Islet of Langerhans (tissue), 1 donor: Measurements from ENCODE around the gene PCSK5.

Experiments used
- FAIRE-seq: peaks from one replicate; lab custom pipeline; 2011; peaks lifted over from hg19 to GRCh38; lab: Jason Lieb, UNC

PCSK5 gene

DNA sequence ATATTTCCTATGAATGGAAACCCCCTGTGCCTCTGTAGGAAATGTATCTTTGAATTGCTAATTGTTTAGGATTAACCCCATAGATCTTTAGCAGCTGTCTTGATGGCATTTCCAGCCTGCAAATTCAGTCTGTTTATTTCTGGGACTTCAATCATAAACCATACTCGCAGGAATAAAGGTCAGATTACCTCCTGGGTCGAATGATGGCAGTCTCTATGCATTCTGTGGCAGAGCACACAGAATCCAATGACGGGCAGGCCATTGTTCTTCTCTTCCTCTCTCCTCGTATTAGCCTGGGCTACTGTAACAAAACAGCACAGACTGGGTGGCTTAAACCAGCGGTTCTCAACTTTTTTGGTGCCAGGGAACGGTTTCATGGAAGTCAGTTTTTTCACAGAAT lies 199.9 kb downstream of the PCSK5 start:
- FAIRE-seq = no peak

DNA sequence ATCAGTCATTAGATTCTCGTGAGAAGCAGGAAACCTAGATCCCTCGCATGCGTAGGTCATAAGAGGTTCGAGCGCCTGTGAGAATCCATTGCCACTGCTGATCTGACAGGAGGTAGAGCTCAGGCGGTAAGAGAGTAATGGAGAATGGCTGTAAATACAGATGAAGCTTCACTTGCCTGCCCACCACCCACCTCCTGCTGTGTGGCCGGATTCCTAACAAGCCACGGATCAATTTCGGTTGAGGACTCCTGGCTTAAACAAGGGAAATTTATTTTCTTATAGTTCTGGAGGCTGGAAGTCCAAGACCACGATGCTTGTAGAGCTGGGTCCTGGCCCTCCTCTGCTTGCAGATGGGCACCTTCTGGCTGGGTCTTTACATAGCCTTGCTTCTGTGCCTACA lies 200.4 kb downstream of the PCSK5 start:
- FAIRE-seq = no peak

DNA sequence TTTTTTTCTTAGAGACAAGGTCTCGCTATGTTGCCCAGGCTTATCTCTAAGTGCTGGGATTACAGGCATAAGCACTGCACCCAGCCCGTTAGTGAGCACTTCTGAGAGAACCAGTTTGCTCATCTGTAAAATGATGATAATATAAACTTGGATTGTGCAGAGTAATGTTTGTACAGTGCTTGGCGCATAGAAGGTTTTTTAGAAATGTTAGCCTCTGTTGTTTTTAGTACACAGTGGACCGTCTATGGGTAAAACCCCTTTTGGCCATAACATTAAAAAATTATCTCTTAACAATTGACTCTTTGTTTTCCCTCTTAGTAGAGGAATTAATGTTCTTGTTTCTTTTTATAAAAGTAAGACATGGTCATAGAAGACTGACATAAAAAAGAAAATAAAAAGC lies 202.1 kb downstream of the PCSK5 start:
- no peak for FAIRE-seq

DNA sequence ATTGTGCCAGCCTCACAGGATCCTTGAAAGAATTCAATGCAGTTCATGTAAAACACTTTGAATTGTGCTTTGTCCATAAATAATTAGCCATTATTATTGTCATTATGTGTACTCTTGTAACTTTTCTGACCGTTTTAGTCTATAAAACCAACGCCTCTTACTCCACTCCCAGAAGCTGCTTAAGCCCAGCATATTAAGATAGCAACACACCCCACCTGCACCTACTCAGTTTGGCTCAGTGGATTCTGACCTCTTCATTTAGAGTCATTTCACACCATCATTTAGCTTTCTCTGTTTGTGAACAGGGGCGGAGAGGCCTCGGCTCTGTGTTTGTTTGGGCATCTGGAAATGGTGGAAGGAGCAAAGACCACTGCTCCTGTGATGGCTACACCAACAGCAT lies 205.1 kb downstream of the PCSK5 start:
- no peak for FAIRE-seq

DNA sequence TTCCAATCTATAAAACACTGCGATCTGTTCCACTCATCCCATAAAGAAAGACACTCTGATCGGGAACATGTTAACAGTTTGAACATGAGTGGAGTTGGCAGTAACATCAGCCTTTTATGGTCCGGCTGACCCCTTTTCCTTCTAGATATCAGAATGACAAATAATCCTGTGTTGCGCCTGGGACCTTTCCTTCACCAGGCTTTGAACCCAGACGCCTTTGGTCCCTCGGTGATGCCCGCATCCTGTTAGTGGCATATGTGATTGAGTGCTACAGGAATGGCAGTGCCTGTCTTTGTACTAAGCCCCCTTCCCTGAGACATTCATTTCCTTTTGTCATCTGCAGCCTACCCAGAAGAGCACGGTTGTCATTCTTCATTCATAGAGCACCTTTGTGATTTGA lies 209.0 kb downstream of the PCSK5 start:
- no peak for FAIRE-seq

DNA sequence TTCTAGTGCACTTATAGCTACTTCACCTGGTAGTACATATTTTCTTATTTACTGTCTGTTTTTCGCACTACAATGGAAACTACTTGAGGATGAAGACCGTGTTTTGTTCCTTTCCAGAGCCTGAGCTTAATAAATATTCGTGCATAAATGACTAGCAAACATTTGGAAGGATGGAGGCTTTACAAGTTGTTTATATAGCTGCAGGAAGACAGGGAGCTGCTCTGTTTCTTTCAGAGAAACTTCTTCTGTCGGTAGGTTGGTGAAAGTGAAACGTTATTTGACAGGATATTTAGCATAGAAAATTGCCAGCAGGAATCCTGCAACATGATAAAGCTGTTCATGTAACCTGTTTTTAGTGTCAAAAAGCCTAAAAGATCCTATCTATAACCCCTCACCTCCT lies 210.6 kb downstream of the PCSK5 start:
- FAIRE-seq = no peak

DNA sequence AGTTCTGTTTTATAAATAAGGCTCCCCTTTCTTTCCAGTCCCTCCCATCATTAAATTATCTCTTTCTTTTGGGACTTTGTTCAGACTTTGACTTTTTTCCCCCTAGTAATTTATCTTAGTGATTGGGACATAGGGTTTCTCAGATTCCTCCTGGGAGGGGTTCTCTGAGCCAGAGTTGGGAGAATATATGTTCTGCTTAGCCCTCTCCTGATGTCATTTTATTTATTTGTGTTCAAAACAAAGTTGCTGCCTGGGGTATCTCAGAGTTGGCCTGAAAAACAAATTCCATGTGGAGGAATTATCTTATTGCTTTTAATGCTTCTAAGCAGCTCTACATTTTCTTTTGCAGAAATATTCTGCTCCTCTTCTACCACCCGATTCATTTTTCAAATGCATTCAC lies 211.0 kb downstream of the PCSK5 start:
- FAIRE-seq = no peak

DNA sequence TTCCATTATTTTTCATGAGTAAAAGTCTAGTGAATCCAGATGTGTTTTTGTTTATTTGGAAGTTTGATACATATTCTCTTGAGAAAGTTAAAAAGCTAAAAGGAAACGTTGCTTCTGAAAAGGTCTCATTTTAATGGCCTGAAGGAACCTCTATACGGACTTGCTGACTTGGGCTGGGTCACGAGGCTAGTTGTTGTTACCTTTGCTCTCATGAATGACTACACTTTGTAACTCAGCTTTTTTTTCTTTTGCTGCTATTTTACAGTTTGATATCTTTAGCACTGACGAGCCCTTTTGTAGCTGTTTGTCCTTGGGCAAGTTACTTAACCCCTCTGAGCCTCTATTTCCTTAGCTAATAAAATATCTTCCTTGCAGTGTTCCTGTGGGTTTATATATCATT lies 211.5 kb downstream of the PCSK5 start:
- FAIRE-seq = no peak

DNA sequence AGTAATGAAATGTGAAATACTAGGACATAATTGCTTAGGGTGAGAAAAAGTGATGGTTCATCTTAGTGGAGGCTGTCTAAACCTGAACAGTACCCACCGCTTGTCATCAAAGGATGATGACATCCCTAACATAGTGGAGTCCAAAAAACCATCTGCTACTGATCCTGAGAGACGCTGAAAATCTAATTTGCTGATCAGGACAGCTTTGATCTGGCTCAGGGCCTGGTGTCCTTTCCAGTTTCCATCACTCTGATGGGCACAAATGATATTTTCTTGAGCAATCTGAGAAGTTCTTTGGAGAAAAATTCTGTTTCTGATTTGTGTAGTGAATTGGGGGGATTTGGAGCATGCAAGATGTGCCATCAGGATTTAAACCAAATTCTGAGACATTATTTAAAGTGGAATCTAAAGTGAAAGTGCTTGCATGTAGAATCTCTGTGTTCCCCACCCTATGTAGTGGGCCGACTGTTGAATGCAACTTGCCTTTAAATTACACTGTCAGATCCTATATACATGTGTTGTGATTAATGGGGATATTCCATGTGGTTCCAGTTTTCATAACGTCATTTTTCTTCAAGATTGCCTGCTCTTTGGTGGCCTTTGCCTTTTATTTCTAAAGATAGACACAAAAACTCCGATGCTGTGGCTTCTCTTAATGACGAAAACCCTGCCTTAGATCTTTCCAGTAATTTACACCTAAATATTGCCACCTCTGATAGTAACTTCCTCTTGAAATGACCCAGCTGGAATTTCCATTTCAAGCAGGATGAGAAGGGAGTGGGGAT lies 213.2 kb downstream of the PCSK5 start:
- no peak for FAIRE-seq

DNA sequence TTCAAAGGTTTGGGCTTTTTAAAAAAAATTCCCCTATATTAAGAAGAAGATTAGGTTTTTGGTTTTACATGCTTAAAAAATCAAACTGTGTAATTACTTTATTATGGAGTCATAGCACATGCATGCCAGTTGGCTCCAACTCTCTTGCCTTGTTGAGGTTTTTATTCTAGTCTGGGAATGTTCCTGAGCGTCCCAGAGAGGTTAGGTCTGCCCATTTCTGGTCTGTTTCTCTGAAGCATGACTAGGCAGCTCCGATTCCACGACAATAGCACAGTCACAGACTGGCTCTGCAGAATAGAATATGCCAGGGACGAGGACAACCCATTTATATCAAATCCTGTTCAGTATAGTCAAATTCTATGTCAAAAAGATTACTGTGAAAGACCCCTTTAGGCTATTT lies 217.0 kb downstream of the PCSK5 start:
- FAIRE-seq = no peak

DNA sequence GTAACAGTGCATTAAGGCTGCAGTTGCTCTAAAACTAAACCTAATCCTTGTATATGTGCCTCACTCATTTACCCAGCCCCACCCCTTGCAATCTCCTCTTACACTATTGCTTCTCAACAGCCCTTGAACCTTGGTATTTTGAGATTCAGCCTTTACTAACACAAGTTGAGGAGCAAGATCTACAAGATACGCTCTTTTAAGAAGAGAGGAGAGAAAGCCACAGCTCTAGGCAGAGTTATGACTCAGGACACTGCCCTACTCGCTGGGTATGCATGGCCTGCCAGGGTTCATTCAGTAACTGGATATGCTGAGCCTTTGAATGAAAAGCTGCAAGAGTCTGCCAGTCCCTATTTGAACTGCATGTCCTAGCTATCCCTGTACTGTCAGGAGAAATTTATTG lies 219.5 kb downstream of the PCSK5 start:
- FAIRE-seq = no peak

DNA sequence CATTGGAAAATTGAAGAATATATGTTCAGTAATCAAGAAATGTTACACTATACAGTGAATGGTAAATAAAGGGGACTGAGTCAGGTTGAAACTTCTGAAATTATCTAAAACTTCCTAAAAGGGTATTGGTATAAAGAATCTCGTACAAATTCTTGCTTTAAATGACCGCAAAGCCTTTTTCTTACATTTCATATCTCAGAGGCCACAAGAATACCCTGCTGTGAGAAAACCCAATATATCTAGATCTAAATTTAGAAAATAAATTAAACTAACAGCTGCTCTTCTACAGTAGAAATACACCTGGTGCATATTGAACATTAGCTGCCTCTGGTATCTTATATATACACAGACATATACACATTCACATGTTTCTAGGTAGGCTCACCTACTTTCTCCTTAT lies 221.7 kb downstream of the PCSK5 start:
- no peak for FAIRE-seq

DNA sequence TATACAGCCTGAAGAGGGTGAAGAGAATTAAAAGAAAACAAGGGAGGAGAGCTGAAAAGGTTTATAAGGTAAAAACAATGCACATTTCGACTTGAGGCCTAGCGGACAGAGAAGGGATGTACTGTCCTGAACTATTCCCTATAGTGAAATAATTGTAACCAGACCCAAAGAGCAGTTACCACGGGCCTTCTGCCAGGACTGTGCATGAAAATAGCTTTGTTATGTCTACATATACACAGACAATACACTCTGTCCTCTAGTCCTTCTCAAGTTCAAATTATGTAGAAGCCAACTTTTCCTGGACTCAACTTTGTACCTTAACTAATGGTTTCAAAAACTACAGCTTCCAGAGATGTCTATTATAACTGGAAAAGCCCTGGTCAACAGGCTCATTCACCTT lies 223.7 kb downstream of the PCSK5 start:
- no peak for FAIRE-seq

DNA sequence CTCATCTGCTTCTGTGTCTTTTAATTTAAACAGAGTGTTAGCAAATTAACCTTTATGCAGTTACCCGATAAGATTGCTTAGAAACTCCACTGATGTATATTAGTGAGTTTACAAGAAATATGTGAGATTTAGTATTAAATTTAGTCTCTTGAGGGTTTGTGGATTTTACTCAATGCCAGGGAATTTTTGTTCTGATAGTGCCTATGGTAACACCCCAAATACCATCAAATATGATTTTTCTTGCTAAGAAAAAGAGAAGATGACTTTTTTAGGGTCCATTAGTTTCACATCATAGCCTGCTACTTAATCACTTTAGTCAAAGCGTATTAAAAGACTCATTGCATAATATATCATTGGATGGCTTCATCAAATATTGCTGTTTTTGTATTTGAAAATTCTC lies 224.9 kb downstream of the PCSK5 start:
- no peak for FAIRE-seq

DNA sequence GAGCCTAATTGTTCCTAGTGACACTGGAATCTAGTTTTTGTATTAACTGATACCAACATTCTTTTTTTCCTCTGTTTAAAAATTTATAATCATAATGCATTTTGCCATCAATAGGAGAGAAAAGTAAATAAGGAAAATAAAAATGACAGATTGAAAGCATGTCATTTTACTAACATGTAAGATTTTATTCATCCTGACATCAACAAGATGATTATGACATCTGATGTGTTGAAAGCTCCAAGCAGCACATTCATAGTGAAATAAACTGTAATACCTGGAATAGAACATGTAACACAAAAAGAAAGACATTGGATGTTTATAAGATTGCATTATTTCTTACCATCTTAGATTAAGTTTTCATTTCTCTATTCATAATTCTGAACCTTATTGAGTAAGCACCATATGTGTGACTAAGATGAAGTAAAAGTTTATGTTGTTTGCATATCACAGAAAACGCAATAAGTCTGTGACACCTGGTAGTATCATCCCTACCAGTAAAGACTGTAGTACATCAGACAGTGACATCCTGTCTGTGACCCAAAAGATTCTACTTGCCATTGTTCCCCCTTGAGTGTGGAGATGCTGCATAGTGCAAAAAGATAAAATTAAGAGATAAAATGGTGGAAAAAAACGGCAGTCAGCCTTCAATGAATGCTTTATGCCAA lies 225.6 kb downstream of the PCSK5 start:
- no peak for FAIRE-seq

DNA sequence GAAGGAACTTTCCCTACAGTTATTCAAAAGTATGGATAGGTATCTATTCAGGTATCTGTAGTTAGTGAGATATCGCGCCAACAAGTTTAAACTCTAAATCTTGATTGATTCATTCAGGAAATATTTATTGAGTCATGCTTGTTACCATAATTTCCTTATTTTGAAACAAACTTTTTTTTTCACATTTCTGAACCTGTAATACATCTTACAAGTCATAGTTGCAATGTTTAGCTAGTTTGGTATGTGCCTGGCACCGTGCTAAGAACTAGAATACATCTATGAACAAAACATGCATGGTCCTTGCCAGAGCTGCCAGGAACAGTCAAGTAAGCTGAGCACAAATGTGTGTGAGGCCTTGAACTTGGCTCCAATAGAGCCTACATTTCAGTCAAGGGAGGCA lies 226.4 kb downstream of the PCSK5 start:
- FAIRE-seq = no peak

DNA sequence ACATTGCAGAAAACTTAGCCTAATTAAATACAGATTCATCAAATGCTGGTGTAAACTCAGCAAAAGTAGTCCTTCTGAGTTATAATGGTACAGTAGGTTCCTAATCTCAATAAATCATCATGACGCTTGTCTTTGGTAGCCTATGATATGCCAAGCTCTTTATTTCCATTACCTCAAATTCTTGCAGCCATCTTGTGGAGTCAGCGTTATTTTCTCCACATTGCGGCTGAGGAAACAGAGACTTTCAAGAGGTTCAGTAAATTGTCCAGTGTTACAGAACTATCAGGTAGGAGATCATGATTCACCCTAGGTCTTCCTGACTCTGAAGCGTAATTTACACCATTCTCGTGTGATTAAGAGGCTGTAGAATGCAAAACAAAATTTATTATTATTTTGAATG lies 237.2 kb downstream of the PCSK5 start:
- no peak for FAIRE-seq

DNA sequence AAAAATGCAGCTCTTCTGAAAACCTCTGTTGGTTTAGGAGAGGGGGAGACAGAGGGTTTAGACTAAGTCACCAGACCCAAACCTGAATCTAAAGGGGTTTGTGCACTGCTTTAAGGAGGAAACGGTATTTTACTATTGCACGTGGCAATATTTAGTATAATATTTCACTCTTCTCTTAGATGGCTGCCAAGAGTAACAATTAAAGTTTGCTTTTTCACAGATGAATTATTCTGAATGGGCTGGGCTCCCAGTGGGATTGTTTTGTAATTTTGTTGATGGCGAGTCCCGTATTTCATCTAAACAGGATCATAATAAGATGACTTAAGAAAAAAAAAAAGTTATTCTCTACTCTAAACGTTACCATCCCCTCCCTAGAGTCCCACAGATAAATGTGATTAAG lies 245.4 kb downstream of the PCSK5 start:
- no peak for FAIRE-seq

DNA sequence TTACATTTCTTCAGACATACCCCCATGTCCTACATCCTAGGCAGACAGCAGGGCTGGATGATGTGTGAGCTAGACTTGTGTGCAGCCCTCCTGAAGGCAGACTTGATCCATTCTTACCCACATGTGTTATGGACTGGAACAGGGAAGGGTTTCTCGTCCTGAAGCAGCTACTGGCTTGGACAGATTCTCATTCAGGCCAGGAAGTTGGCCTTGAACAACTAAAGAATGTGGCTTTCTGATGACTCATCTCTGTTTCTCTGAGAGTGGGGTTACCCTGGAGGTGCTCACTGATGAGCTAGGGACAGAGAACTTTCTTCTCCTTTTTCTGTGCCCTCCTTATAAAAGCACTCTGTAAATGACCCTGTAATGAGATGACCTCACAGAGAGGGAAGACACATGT lies 246.5 kb downstream of the PCSK5 start:
- no peak for FAIRE-seq

DNA sequence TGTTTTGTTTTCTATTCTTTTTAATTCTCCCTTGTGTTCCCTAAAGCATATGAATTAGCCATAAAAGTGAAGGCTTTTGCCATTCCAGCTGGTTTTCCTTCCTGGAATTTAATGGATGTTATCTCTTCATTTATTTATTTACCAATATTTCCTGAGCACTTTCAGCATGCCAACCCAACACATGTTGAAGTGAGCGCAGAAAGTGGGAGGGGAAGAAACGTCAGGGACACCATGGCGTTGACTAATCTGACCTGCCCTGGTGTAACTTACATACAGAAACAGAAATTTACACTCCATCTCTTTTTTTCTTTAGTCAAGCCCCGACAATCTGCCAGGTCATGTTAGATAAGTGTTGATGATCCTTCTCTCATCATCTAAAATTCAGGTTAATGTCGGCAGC lies 247.5 kb downstream of the PCSK5 start:
- no peak for FAIRE-seq

DNA sequence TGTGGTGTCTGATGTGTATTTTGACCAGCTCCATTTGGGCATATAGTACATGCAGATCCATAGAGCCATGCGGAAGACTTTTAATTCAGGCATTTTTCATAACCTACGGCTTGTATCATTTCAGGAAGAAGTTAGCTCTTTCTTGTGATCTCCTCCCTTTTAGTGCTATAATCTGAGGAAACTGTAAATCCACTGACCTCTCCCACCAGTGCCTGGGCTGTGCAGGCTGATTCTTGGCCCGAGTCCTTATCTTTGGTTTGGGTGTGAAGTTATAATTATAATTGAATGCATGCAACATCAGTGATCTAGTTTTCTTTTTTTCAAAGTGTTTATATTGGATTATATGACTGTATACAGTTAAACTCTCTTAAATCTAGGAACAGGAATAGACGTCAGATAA lies 247.9 kb downstream of the PCSK5 start:
- no peak for FAIRE-seq

DNA sequence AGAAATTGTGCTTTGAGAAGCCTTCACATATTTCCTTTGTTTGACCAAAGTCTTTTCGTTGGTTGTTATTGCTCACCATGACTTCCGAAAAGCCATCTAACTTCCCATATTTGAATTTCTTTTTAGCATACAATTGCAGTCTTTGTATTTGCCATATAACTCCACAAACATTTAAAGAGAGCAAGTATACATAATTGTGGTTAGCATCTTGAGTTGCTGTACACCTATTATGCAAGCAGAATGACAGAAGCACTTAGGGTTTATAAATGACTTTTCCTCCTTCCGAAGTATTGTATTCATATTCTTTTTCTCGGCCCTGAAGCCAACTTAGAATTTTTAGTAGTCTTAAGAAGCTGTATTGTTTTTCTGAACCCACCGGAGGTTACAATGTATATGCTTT lies 253.4 kb downstream of the PCSK5 start:
- no peak for FAIRE-seq

DNA sequence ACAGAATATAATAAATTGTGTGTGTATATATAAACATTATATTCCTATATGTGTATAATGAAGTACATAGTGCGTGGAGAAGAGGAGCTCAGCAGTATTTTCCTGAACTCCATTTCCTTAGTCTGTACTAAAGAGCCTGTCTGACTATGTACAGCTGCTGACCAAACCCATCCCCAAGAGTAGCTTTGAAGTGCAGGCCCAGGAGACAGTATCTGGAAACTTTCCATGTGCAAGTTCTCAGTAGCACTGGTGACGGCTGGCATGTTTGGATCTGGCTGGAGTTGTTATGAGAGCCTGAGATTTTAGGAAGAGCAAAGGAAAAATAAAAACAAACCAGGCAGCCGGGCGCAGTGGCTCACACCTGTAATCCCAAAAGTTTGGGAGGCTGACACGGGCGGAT lies 259.5 kb downstream of the PCSK5 start:
- no peak for FAIRE-seq

DNA sequence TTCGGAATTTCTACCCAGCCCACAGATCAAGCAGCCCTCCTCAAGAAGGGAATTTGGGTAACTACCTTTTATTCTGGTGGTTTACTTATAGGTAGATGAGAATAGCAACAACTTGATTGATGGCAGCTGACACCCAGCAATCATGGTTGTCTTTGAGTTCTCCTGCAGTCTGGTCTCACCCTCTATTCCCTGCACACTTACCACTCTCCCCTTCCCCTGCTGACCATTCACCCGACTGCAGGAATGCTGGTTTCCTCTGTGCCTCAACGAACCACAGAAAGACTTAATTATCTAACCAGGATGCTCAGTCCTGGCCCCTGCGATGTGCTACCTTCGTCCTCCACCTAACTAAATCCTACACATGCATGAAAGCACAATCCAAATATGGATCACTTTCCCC lies 260.8 kb downstream of the PCSK5 start:
- FAIRE-seq = no peak
